WERI-Rb-1 (cell line): ENCODE data around the gene NT5E.

Experiments used
- DNase-seq: peaks from one replicate; pipeline ENCODE4 v3.0.0-alpha.2; 2020
- H3K27ac ChIP-seq: fragments of 250-450 bp; sonication (Bioruptor Pico); 2 replicates; pipeline ENCODE4 v1.5.1; 2020; ENCODE audit warnings: mild to moderate bottlenecking, moderate library complexity
- H3K27me3 ChIP-seq: fragments of 250-450 bp; sonication (Bioruptor Pico); 2 replicates; pipeline ENCODE4 v1.5.1; 2021; ENCODE audit warnings: mild to moderate bottlenecking, low read depth, moderate library complexity; ENCODE audit not compliant: insufficient read depth, severe bottlenecking
- H3K36me3 ChIP-seq: fragments of 250-450 bp; sonication (Bioruptor Pico); 2 replicates; pipeline ENCODE4 v1.5.1; 2020; ENCODE audit warnings: mild to moderate bottlenecking, moderate library complexity
- H3K4me3 ChIP-seq: 2 replicates; pipeline ENCODE4 v1.5.1; 2011; ENCODE audit warnings: low read depth, mild to moderate bottlenecking, control low read depth, low read length
- H3K9me3 ChIP-seq: fragments of 250-450 bp; sonication (Bioruptor Pico); 2 replicates; pipeline ENCODE4 v1.5.1; 2021; ENCODE audit warnings: mild to moderate bottlenecking, moderate library complexity; ENCODE audit not compliant: severe bottlenecking
- CTCF ChIP-seq: IDR thresholded peaks from 2 replicates; pipeline ENCODE4 v1.5.1; 2011; ENCODE audit warnings: low read depth, mild to moderate bottlenecking, control low read depth, inconsistent platforms, low read length

The NT5E gene

GRCh38 chr6:85490516-85491248 is 40.8 kb downstream of the NT5E start:
- DNase-seq = no peak
- H3K27me3 ChIP-seq = peaks cover 11% of the 10 kb centered on the region
- no peaks in the 10 kb centered on the region for H3K36me3 ChIP-seq
- no peak overlapping the region for H3K4me3 ChIP-seq
- no peak overlapping the region for H3K27ac ChIP-seq
- no peak for TF ChIP-seq CTCF
- no peaks in the 10 kb centered on the region for H3K9me3 ChIP-seq

- H3K36me3 ChIP-seq = no peaks in the 10 kb centered on the region
- no peak for DNase-seq
- H3K4me3 ChIP-seq = no peak overlapping the region
- no peak overlapping the region for H3K27ac ChIP-seq
- peaks cover 6% of the 10 kb centered on the region for H3K27me3 ChIP-seq
- peaks cover 2% of the 10 kb centered on the region for H3K9me3 ChIP-seq
- no peak for TF ChIP-seq CTCF
Observed at GRCh38 chr6:85493389-85493788, 43.5 kb downstream of the NT5E start.

- no peaks in the 10 kb centered on the region for H3K36me3 ChIP-seq
- H3K27ac ChIP-seq = no peak overlapping the region
- H3K4me3 ChIP-seq = no peak overlapping the region
- DNase-seq = no peak
- H3K9me3 ChIP-seq = peaks cover 2% of the 10 kb centered on the region
- H3K27me3 ChIP-seq = peaks cover 2% of the 10 kb centered on the region
- no peak for TF ChIP-seq CTCF
Observed at GRCh38 chr6:85494547-85495536, 45.0 kb downstream of the NT5E start.

- no peak overlapping the region for H3K27ac ChIP-seq
- no peaks in the 10 kb centered on the region for H3K27me3 ChIP-seq
- no peak for DNase-seq
- H3K9me3 ChIP-seq = peaks cover 2% of the 10 kb centered on the region
- H3K4me3 ChIP-seq = no peak overlapping the region
- no peak for TF ChIP-seq CTCF
- H3K36me3 ChIP-seq = no peaks in the 10 kb centered on the region
Observed at GRCh38 chr6:85496009-85496579, 46.2 kb downstream of the NT5E start.

- Histone ChIP-seq H3K27ac (no peak overlapping the region), H3K36me3 (no peaks in the 10 kb centered on the region), H3K9me3 (peaks cover 2% of the 10 kb centered on the region), H3K4me3 (no peak overlapping the region), H3K27me3 (no peaks in the 10 kb centered on the region)
- DNase-seq = no peak
- TF ChIP-seq CTCF = no peak
Observed at GRCh38 chr6:85496856-85497255, 47.0 kb downstream of the NT5E start.
